ENCODE data around the gene DACT2. TPM values are rescaled to one million over a fixed set of nuclear protein-coding genes. Genes with fewer than 3 reads are reported as not detected.

The DACT2 gene
- total and polyA plus RNA-seq, 7 donors: 0.01 to 0.17 TPM; not detected in 5

DNA sequence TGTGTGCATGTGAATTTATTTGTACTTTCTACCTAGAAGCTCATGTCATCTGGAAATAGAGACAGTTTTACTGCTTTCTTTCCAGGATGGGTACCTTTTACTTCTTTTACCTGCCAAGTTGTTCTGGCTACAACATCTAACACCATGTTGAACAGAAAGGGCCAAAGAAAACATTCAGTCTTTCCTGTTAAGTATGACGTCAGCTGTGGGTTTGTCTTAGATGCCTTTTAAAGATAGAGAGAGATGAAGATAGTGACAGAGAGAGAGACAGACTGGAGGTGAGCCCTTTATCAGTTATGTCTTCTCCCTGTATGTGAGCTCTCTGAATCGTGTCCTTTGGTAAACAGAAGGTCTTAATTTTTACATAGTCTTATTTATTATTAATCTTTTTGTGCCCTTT lies 3.4 kb upstream of the DACT2 start:
- no peak for ATAC-seq
- Histone ChIP-seq H3K27me3 (ENCODE audit: insufficient read depth in 3 of 3, low read length in 2 of 3) (peaks cover 0 to 69% (median 10%) of the 10 kb centered on the region in 3 donors), H3K27ac (no peak overlapping the region), H3K4me1 (no peaks in the 10 kb centered on the region), H3K36me3 (ENCODE audit: insufficient read depth in 1 of 2, low read depth in 1 of 2) (no peaks in the 10 kb centered on the region), H3K4me3 (no peak overlapping the region), H3K9me3 (no peaks in the 10 kb centered on the region)
- intact Hi-C loops (cut with DNase I): no loop called here
- TF ChIP-seq, protein P1, sequence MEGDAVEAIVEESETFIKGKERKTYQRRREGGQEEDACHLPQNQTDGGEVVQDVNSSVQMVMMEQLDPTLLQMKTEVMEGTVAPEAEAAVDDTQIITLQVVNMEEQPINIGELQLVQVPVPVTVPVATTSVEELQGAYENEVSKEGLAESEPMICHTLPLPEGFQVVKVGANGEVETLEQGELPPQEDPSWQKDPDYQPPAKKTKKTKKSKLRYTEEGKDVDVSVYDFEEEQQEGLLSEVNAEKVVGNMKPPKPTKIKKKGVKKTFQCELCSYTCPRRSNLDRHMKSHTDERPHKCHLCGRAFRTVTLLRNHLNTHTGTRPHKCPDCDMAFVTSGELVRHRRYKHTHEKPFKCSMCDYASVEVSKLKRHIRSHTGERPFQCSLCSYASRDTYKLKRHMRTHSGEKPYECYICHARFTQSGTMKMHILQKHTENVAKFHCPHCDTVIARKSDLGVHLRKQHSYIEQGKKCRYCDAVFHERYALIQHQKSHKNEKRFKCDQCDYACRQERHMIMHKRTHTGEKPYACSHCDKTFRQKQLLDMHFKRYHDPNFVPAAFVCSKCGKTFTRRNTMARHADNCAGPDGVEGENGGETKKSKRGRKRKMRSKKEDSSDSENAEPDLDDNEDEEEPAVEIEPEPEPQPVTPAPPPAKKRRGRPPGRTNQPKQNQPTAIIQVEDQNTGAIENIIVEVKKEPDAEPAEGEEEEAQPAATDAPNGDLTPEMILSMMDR (IDR thresholded peaks at IDR 0.05): no peak
- WGBS, 3 donors: 53 to 69% (median 55%) methylated on average over 2 of the region's 2 CpGs
- no peak for DNase-seq

DNA sequence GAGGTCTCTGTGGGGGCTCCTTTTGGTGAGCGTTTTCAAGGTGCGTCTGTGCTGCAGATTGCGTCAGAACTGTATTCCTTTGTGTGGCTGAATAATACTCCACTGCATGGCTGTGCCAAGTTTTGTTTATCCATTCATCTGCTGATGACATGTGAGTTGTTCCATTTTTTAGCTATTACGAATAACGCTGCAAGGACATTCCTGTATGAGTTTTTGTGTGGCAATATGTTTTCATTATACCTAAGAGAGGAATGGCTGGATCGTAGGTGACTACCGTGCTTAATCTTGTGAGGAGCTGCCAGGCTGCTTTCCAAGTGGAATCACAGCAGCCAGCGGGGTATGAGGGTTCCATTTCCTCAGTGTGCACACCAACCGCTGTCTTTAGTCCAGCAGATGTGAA lies 1.1 kb upstream of the DACT2 start:
- no peak for ATAC-seq
- TF ChIP-seq, protein P1 (IDR thresholded peaks at IDR 0.05): no peak
- Histone ChIP-seq H3K4me3 (no peak overlapping the region), H3K9me3 (no peaks in the 10 kb centered on the region), H3K27me3 (ENCODE audit: insufficient read depth in 3 of 3, low read length in 2 of 3) (peaks cover 0 to 59% (median 10%) of the 10 kb centered on the region in 3 donors), H3K27ac (no peak overlapping the region), H3K36me3 (ENCODE audit: insufficient read depth in 1 of 2, low read depth in 1 of 2) (no peaks in the 10 kb centered on the region), H3K4me1 (no peaks in the 10 kb centered on the region)
- intact Hi-C loops (cut with DNase I): no loop called here
- DNase-seq: no peak
- 92 to 95% (median 92%) methylated on average over 9 of the region's 9 CpGs for WGBS, 3 donors

DNA sequence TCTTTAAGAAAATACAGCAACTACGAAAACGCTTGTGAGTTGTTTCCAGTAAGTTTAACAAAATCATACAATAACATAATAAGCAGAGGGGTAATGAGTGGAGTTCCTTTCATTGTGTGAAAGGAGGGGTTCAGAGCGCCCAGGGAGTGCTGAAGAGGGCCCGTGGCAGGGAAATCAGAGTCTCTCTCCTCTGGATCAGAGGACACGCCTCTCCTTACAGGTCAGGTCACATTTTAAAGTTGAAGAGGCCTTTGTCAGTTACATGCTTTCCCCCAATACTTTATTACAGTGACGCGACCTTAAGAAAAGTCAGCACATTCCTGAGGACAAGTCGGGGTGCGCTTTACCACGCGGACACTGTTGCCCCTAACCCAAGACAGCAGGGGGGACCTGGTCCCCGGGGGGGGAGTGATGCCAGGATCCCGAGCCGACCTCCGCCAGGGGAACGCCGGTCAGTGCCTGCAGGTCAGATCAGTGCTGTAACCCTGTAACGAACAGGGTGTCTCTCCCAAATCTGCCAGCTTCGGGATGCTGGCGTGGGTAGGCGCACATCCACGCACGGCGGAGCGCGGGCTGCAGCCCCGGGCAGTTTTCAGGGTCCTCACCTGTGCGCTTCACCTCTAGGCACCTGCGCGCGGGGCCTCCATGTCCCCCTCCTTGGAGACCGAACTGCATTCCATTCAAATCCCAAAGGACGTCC lies 848 bp downstream of the DACT2 start:
- TF ChIP-seq, protein P1 (IDR thresholded peaks at IDR 0.05): no peak
- WGBS, 3 donors: 37 to 46% (median 42%) methylated on average over 32 to 33 of the region's 33 CpGs
- Histone ChIP-seq H3K9me3 (no peaks in the 10 kb centered on the region), H3K4me1 (no peaks in the 10 kb centered on the region), H3K36me3 (ENCODE audit: insufficient read depth in 1 of 2, low read depth in 1 of 2) (no peaks in the 10 kb centered on the region), H3K27me3 (ENCODE audit: insufficient read depth in 3 of 3, low read length in 2 of 3) (peaks cover 0 to 47% (median 14%) of the 10 kb centered on the region in 3 donors), H3K27ac (no peak overlapping the region), H3K4me3 (no peak overlapping the region)
- intact Hi-C loops (cut with DNase I): no loop called here
- DNase-seq (no peak), ATAC-seq (no peak)

DNA sequence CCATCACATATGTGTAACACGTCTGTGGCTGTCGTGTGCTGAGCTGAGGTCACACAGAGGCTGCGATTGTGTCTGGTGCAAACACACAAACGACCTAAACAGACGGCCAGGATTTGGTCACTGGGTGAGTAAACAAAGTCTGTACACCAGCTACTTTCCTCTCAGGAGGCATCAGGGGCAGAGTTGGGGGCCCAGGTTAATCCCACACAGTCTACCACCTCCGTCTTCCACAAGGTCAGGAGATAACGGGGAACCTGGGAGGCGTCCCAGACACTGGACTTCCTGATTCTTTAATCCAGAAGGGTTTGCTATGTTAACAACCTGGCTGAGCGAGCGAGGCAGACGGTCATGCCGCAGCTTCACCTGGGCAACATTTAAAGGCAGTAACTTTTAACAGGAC lies 1.5 kb downstream of the DACT2 start:
- H3K4me3 ChIP-seq: no peak overlapping the region
- WGBS, 3 donors: 67 to 76% (median 68%) methylated on average over 12 of the region's 12 CpGs
- DNase-seq: no peak
- TF ChIP-seq, protein P1 (IDR thresholded peaks at IDR 0.05): no peak
- ATAC-seq: no peak
- H3K9me3 ChIP-seq: no peaks in the 10 kb centered on the region
- H3K36me3 ChIP-seq (ENCODE audit: insufficient read depth in 1 of 2, low read depth in 1 of 2): no peaks in the 10 kb centered on the region
- H3K27me3 ChIP-seq (ENCODE audit: insufficient read depth in 3 of 3, low read length in 2 of 3): peaks cover 0 to 47% (median 15%) of the 10 kb centered on the region in 3 donors
- intact Hi-C loops (cut with DNase I): no loop called here
- H3K4me1 ChIP-seq: no peaks in the 10 kb centered on the region
- H3K27ac ChIP-seq: no peak overlapping the region

DNA sequence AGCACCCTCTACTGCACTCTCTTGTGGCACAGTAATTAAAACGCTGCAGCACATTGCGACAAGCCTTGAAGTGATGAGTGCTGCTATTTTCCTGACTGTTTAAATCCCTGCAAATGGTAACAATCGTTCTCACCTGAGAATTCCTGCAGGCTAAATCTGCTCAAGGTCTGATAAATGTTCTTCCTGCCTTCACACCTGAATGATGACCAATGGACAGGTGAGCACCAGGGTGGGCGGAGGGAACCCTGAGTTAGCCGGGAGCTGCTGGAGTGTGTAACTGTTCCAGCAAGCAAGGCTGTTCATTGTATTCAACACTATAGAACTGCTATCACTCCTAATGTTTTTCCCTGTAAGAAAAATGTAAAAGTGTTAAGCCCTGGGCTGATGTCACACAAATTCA lies 4.0 kb downstream of the DACT2 start:
- DNase-seq: no peak
- intact Hi-C loops (cut with DNase I): no loop called here
- Histone ChIP-seq H3K4me1 (no peaks in the 10 kb centered on the region), H3K36me3 (ENCODE audit: insufficient read depth in 1 of 2, low read depth in 1 of 2) (no peaks in the 10 kb centered on the region), H3K9me3 (no peaks in the 10 kb centered on the region), H3K27me3 (ENCODE audit: insufficient read depth in 3 of 3, low read length in 2 of 3) (peaks cover 0 to 28% (median 12%) of the 10 kb centered on the region in 3 donors), H3K4me3 (no peak overlapping the region), H3K27ac (no peak overlapping the region)
- TF ChIP-seq, protein P1 (IDR thresholded peaks at IDR 0.05): no peak
- ATAC-seq: no peak
- WGBS, 3 donors: 78 to 90% (median 78%) methylated on average over 5 of the region's 5 CpGs

All from psoas muscle (tissue), 8 donors.